ENCODE measurements around the gene CEP135. TPM values are rescaled to one million over a fixed set of nuclear protein-coding genes. Genes with fewer than 3 reads are reported as not detected.

CEP135 gene
- total RNA-seq, 1 donor from 2014 or later = 5.6 TPM

DNA sequence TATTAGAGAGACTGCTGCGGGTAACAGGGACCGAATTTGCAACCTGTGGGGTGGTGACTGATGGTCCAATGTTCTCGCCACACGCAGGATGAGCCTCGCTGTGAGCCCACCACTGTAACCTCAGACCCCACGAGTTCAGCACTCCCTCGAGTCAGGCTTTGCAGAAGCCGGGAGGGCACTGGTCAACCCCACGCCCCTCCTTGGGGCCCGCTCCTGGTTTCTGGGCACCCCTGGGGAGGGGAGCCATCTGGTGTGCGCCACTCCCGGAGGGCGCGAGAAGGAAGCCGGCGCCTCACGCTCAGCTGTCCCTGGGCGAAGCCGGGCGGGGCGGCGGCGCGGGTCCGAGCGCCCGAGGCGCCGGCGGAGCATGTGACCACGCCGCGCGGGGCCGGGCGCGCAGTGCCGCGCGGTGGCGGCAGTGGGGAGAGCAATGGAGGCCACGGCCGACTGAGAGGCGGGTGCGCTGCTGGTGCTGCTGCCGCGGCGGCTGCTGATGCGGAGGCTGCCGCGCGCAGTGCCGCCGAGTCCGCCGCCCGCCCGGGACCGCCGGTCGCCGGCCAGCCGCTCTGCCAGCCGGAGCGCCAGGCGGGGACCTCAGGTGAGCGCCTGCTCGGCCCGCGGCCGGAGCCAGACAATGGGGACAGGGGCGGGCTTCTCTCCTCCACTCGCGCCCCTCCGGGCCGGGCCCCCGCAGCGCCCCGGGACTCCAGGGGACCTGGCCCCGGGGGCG lies 100.1 kb downstream of the CEP135 start:
- Histone ChIP-seq H3K36me3 (ENCODE audit: control insufficient read depth, insufficient read depth, low read length) (no peaks in the 10 kb centered on the region), H3K4me3 (ENCODE audit: low read depth, low read length) (peak overlapping the region; percentile 63), H3K27me3 (ENCODE audit: control insufficient read depth, insufficient read depth, low read length) (no peaks in the 10 kb centered on the region)
- TF ChIP-seq, protein P1, sequence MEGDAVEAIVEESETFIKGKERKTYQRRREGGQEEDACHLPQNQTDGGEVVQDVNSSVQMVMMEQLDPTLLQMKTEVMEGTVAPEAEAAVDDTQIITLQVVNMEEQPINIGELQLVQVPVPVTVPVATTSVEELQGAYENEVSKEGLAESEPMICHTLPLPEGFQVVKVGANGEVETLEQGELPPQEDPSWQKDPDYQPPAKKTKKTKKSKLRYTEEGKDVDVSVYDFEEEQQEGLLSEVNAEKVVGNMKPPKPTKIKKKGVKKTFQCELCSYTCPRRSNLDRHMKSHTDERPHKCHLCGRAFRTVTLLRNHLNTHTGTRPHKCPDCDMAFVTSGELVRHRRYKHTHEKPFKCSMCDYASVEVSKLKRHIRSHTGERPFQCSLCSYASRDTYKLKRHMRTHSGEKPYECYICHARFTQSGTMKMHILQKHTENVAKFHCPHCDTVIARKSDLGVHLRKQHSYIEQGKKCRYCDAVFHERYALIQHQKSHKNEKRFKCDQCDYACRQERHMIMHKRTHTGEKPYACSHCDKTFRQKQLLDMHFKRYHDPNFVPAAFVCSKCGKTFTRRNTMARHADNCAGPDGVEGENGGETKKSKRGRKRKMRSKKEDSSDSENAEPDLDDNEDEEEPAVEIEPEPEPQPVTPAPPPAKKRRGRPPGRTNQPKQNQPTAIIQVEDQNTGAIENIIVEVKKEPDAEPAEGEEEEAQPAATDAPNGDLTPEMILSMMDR (IDR thresholded peaks at IDR 0.05; ENCODE audit: insufficient read depth, low read length, poor library complexity, severe bottlenecking) = no peak
- DNase-seq (ENCODE audit: low read depth) = no peak

DNA sequence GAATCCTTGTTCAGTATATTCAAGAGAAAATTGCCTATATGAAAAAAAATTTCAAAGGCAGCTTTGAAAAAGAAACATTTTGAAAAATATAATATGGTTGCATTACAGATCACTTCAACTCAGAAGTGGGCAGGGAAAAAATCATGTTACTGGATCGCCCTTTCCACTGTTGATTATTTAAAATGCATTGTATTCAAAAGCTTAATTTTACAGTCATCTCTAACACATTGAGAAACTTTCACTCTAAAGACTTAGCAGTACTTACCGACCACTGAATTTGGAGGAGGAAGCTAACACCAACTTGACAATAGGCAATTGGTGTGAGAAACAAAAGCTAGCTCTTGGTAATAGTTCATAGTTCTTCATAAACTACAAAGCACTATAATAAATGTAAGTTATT lies 101.9 kb downstream of the CEP135 start:
- no peak overlapping the region for H3K4me3 ChIP-seq (ENCODE audit: low read depth, low read length)
- DNase-seq (ENCODE audit: low read depth) = no peak
- TF ChIP-seq, protein P1 (IDR thresholded peaks at IDR 0.05; ENCODE audit: insufficient read depth, low read length, poor library complexity, severe bottlenecking) = no peak
- no peaks in the 10 kb centered on the region for H3K27me3 ChIP-seq (ENCODE audit: control insufficient read depth, insufficient read depth, low read length)
- no peaks in the 10 kb centered on the region for H3K36me3 ChIP-seq (ENCODE audit: control insufficient read depth, insufficient read depth, low read length)

DNA sequence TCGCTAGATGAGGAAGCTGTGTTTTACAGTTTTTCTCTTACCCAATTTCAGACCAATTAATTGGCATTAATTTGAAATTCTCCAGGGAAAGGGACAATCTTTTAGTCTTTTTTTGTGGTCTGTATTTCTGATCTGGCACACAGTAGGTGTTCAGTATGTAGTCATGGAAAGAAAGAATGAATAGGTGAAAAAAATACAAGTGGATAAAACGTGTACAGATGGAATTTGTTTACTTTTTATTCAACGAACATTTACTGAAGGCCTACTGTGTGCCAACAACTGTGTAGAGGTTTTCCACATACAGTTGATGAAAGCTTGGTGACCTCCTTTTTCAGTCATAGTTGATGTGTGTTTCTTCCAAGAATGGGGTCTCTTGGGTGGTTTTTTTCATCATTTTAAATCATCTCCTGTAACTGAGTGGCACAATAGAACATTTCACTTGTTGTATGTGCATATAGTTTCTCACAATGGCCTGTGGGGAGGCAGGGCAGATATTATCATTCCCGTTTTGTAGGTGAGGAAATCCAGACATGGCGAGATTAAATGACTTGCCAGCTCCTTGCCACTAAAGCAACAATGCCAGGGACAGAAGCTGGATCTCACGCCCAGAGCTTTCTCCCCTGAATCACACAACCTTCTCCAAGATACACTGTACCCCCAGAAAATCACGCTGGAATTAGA lies 102.4 kb downstream of the CEP135 start:
- no peak for DNase-seq (ENCODE audit: low read depth)
- TF ChIP-seq, protein P1 (IDR thresholded peaks at IDR 0.05; ENCODE audit: insufficient read depth, low read length, poor library complexity, severe bottlenecking) = no peak
- Histone ChIP-seq H3K36me3 (ENCODE audit: control insufficient read depth, insufficient read depth, low read length) (no peaks in the 10 kb centered on the region), H3K27me3 (ENCODE audit: control insufficient read depth, insufficient read depth, low read length) (no peaks in the 10 kb centered on the region), H3K4me3 (ENCODE audit: low read depth, low read length) (no peak overlapping the region)

DNA sequence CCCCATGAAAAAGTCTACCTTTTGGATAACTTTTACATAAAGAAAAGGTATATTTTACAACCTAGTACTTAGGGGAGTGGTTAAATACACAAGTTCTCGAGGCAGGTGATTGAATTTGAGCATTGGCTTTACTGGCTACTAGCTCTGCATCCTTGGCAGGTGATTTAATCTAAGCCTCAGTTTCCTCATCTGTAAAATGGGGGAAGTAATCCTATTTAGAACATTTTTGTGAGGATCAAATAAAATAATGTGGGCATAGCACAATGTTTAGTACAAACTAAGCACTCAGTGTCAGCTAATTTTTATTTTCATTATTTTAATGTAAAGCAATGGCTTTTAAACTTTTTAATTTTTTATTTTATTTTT lies 102.9 kb downstream of the CEP135 start:
- no peak for DNase-seq (ENCODE audit: low read depth)
- TF ChIP-seq, protein P1 (IDR thresholded peaks at IDR 0.05; ENCODE audit: insufficient read depth, low read length, poor library complexity, severe bottlenecking) = no peak
- H3K27me3 ChIP-seq (ENCODE audit: control insufficient read depth, insufficient read depth, low read length) = no peaks in the 10 kb centered on the region
- no peaks in the 10 kb centered on the region for H3K36me3 ChIP-seq (ENCODE audit: control insufficient read depth, insufficient read depth, low read length)
- H3K4me3 ChIP-seq (ENCODE audit: low read depth, low read length) = no peak overlapping the region

DNA sequence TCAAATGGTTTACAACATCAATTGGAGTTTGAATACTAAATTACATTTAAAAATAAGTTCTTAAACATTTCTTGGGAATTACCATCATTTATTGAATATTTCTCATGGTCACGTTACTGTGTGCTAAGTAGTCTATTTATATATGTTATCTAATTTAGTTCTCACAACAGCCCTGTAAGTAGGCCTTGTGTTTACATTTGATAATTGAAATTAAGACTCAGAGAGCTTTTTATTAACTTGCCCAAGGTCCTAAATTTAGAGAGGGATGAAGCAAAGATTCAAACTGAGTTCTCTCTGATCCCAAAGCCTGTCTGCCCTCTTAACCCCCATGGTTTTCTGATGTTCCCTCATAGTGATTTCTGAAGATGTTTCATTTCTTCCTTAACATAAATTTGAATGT lies 103.7 kb downstream of the CEP135 start:
- Histone ChIP-seq H3K4me3 (ENCODE audit: low read depth, low read length) (no peak overlapping the region), H3K36me3 (ENCODE audit: control insufficient read depth, insufficient read depth, low read length) (no peaks in the 10 kb centered on the region), H3K27me3 (ENCODE audit: control insufficient read depth, insufficient read depth, low read length) (no peaks in the 10 kb centered on the region)
- no peak for DNase-seq (ENCODE audit: low read depth)
- TF ChIP-seq, protein P1 (IDR thresholded peaks at IDR 0.05; ENCODE audit: insufficient read depth, low read length, poor library complexity, severe bottlenecking) = no peak
